HG02798 (cell line): ENCODE data around the gene GSX2.
"Not testable (repeated sequence)": the region's sequence is repeated elsewhere in the genome, so short reads cannot be mapped to it uniquely, and the experiment has no call there.

ENCODE experiments used
- ATAC-seq: cut with Tn5 transposase; IDR thresholded peaks from one replicate; pipeline ENCODE4 v1.9.1; 2021; ENCODE audit warnings: mild to moderate bottlenecking; ENCODE audit not compliant: unreplicated experiment, poor library complexity

The GSX2 gene

GRCh38 chr4:54099748-54100574 lies at the start of gene GSX2:
TSS of gene GSX2 (plus strand) at chr4:54100163. CDS start at chr4:54100345, 182 bp downstream.
- no peak for ATAC-seq

DNA sequence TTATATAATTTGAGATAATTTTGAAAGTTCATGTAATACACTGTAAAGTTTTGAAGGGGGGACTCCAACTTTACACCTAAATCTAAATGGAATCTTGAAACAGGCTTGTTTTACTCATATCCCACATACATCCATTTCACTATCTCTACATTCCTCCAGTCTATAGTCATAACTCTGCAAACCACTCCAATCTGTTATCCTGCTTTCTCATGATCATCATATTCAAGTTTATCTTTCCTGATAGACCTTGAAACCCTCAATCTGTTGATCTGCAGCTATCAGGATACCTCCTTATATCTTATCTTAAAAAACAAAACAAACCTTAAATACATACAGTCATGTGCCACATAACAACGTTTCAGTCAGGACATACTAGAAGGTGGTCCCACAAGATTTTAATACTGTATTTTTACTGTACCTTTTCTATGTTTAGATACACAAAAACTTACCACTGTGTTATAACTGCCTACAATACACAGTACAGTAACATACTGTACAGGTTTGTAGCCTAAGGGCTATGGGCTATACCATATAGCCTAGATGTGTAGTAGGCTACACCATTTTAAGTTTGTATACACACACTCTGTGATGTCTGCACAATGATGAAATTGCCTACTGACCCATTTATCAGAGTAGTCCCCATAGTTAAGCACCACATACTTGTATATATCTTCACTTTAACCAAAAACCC lies 49.6 kb upstream of the GSX2 start:
- ATAC-seq, result no peak

- ATAC-seq, result not testable (repeated sequence)
These were observed 46.6 kb upstream of the GSX2 start for GRCh38 chr4:54053322-54053721.

DNA sequence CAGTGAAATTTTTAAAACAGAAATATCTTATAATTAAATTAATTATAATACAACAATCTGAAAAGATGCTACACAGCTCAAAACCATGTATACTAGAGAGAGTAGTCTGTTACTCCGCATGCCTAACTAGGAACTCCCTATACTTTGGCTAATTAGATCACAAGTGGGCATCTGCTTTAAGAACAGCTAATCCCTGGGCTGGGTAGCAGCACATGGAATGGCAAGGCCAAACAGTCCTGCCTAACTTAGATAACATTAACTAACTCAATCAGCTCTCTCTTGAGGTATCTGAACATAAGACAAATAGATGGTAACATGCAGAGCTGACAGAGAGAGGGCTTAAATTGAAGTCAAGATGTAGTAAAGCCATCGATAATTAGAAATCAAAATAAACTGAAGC lies 45.5 kb upstream of the GSX2 start:
- ATAC-seq, result no peak

DNA sequence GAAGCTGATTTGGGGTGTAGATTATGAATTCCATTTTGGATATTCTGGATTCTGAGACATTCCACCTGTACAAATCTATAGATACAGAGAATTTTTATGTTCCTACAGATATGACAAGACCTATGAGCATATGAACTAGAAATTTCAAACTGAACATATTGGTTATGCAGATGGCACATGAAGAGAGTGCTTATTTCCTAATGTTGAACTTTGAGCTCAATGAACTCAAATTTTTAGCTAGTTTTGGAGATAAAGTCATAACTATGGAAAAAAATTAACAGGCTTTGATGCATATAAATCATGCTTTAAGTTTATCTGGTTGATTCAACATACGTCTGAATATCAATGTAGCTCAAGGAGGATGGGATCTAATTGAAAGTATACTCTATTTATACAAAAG lies 44.5 kb upstream of the GSX2 start:
- ATAC-seq, result no peak

DNA sequence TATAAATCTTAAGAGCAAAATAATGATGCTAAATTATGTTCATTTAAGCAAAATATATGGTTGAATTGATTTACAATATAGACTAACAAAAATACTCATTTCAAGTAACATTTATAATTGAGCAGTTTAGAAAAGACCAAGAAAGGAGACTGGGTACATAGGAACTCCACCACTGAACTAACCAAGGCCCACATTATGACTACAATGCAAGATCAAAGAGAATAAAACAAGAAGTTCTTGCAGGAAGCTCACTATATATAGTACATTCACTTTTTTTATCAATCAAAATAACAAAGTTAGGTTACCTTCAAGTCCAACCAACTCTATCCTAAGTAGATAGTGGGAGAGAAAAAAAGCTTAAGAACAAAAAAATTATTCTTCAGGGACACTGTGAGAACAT lies 43.6 kb upstream of the GSX2 start:
- ATAC-seq, result no peak

- ATAC-seq, result no peak
These were observed 41.8 kb upstream of the GSX2 start for GRCh38 chr4:54058171-54058570.

- ATAC-seq, result no peak
These were observed 39.8 kb upstream of the GSX2 start for GRCh38 chr4:54060116-54060515.

GRCh38 chr4:54061067-54061466 lies 38.9 kb upstream of the GSX2 start:
- ATAC-seq, result no peak

DNA sequence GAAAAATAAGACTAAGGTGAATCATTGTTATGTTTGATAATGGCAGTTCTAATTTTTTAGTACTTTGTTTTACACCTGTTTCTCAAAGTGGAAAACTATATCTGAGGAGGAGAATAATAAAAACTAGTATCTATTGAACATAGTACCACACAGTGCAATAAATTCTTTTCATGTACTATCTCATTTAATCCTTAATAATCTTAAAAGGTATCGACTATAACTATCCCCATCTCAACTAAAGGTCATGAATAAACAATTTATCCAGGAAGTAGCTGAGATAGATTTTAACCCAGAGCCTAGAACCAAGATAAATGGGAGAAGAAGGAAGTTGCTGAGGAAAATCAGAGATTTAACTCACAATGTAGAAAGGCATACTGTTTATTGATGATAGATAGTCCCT lies 38.1 kb upstream of the GSX2 start:
- no peak for ATAC-seq

- no peak for ATAC-seq
These were observed 37.6 kb upstream of the GSX2 start for GRCh38 chr4:54062392-54062791.

GRCh38 chr4:54063229-54063628 lies 36.7 kb upstream of the GSX2 start:
- ATAC-seq, result no peak

DNA sequence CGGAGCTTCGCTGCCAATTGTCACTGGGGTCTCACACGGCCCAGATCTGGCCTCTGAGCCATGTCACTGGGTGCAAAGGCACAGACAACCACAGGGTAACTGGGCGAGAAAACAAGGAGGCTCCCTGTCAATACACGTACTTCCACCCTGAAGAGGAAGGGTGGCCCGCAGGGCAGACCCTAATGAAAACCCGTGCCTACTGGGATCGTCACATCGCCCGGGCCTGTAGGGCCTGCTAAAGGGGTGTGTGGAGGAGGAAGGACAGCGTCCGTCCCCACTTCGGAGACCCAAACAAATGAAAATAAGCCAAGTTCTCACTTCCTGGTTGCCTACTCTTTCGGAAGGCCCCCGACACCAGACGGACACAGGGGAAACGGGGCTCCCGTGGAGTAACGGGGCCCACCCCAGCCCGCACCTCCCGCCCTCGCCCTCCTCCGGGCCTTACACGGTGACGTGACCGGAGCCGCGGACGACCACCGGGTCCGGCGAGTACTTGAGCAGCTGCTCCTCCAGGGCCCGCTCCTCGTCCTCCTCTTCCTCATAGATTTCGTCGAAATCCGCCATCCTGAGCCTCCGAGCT lies 36.1 kb upstream of the GSX2 start:
- ATAC-seq, result peak; percentile 24

GRCh38 chr4:54064317-54065111 lies 35.4 kb upstream of the GSX2 start, which contains the start of gene CHIC2:
TSS of gene CHIC2 (minus strand) at chr4:54064605. CDS start at chr4:54064300, 305 bp downstream.
- ATAC-seq, result peak; percentile 97

- no peak for ATAC-seq
These were observed 34.5 kb upstream of the GSX2 start for GRCh38 chr4:54065282-54066087.

DNA sequence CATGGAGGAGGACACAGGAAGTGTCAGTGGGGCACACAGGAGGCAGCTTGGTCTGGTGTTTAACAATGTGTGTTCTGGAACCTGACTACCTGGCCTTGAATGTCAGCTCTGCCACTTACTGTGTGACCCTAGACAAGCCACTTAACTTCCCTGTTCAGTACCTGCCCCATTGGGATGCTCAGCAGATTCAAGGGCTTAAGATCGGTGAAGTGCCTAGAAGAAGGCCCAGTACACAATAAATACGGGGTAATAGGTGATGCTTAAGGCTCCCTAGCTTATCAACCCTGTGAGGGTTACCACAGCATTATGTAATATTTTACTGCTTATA lies 33.9 kb upstream of the GSX2 start:
- no peak for ATAC-seq

DNA sequence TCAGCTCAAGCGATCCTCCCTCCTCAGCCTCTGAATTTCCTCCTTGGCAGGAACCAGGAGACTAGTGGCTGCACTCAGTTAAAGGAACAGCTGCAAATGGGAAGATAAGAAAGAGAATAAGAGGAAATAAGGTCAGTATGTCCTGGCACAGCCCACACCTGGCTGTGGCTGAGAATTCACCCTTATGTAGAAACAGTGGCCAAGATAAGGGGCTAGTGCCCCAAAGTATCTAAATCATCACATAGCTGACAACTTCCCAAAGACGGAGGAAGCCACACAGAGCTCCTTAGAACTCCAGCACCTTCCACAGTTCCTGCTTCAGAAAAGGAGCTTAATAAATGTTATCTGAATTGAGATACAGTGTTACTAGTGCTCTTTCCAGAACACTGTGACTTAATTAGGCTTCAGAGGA lies 33.2 kb upstream of the GSX2 start:
- ATAC-seq, result no peak

DNA sequence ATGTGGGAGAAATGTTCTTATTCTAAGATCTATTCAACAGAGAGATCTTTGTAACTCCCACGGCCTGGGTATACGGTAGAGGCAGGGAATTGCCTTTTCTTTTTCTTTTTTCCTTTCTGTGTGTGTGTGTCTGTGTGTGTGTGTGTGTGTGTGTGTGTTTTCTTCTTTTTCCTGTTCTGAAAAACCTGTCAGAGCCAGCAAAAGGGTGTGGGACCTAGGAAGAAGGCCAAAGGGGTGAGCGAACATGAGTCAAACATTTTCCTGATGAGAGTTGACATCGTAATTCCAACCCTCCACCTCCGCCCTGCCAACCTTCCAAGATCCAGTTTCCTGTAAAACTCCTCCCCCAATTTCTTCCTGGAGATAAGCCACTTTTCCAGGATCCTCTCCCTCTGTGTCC lies 32.8 kb upstream of the GSX2 start:
- no peak for ATAC-seq

DNA sequence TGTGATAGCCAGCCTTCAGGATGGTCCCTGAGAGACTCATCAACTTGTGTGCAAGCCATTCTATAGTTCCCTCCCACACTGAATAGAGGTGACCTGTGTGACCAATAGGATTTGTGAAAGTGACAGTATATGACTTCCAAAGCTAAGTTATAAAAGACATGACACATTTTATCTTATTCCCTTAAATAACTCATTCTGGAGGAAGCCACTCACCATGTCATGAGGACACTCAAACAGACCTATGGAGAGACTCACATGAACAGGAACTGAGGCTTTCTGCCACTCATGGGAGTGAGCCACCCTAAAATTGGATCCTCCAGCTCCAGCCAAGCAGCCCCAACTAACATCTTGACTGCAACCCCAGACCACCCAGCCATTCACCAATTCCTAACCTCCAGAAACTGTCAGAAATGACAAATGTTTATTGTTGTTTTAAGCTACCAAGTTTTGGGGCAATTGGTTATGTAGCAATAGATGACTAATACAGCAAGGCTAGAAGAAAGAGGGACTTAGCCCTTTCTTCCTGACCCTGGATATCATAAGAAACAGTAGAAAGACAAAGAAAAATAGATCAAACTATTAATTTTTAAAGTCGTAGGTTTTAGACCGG lies 26.6 kb upstream of the GSX2 start:
- no peak for ATAC-seq
